ENCODE measurements around the gene KISS1R. TPM values are rescaled to one million over a fixed set of nuclear protein-coding genes. Genes with fewer than 3 reads are reported as not detected.

KISS1R gene
- total and polyA plus RNA-seq, 4 donors = not detected

DNA sequence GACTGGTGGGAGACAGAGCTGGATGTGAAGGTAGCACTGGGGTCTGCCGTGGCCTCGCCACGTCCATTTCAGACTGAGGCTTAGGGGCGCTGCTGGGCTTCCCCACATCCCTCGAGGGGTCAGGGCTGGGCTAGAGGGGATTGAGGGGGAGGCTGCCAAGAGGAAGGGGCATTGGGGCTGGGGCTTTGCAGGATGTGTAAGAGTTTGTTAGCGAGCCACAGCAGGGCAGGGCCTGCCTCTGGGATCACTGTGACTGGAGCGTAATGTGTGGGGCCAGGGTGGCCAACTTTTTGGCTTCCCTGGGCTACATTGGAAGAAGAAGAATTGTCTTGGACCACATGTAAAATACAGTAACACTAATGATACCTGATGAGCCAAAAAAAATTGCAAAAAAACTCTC lies 22.8 kb downstream of the KISS1R start (continued):
- TF ChIP-seq HNF4G (IDR thresholded peaks at IDR 0.05) (no peak), GABPA (IDR thresholded peaks at IDR 0.05 in 1 of 2, conservative IDR thresholded peaks at IDR 0.05 in 1 of 2) (no peak), ATF3 (IDR thresholded peaks at IDR 0.05) (no peak), EGR1 (IDR thresholded peaks at IDR 0.05; ENCODE audit: low read depth in 2 of 2) (no peak), JUND (IDR thresholded peaks at IDR 0.05) (no peak), HNF4A (conservative IDR thresholded peaks at IDR 0.05) (no peak), TAF1 (conservative IDR thresholded peaks at IDR 0.05) (no peak), FOXA1 (IDR thresholded peaks at IDR 0.05) (no peak)
- TF ChIP-seq, protein P1, sequence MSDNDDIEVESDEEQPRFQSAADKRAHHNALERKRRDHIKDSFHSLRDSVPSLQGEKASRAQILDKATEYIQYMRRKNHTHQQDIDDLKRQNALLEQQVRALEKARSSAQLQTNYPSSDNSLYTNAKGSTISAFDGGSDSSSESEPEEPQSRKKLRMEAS (IDR thresholded peaks at IDR 0.05) = no peak

DNA sequence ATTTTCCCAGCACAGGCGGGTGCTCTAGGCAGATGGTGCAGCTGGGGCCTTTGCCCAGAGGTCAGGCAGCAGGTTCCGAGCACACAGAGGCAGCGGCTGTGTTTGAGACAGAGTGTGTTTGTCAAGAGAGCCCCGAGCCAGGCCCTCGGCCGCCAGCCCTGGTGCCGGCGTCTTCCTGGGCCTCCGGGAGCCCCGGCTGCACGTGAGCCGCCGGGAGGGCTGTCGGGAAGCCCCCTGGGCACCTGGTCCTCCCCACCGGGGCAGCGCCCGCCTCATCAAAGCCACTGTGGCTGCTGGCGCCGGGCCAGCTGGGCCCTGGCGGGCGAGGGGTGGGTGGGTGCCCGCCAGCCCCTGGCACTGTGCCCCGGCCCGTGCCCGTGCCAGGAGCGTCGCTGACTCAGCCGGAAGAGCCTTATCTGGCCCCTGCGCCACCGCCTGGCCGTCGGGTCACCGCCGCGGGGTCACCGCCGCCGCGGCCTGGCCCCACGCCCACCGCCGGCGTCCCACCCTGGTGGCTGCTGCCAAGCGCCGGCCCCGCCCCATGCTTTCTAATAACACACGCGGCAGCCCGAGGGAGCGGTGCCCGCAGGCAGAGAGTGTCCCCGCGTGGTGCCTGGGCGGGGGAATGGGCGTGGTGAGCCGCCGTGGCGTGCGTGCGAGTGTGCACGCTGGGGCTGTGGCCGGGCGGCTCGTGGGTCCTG lies 23.6 kb downstream of the KISS1R start:
- peak overlapping the region in 1 of 3 donors; percentile 37 for H3K4me3 ChIP-seq (ENCODE audit: low read depth in 1 of 3, low read length in 3 of 3)
- no peaks in the 10 kb centered on the region for H3K9me3 ChIP-seq (ENCODE audit: control insufficient read depth in 4 of 4, low read length in 3 of 4)
- no peak for DNase-seq (ENCODE audit: low spot score)
- no peak for TF ChIP-seq RAD21 (IDR thresholded peaks at IDR 0.05)
- no peak for TF ChIP-seq ATF3 (IDR thresholded peaks at IDR 0.05)
- TF ChIP-seq NR2F2 (IDR thresholded peaks at IDR 0.05) = no peak
- peak; percentile 60 for TF ChIP-seq SP1 (IDR thresholded peaks at IDR 0.05)
- TF ChIP-seq HNF4G (IDR thresholded peaks at IDR 0.05) = no peak
- no peak for TF ChIP-seq CTCF (IDR thresholded peaks at IDR 0.05; ENCODE audit: low read depth, low read length, missing input control)
- peak; percentile 62 to 66 for TF ChIP-seq HNF4A (conservative IDR thresholded peaks at IDR 0.05)
- TF ChIP-seq, protein P1 (IDR thresholded peaks at IDR 0.05) = no peak
- TF ChIP-seq RXRA (IDR thresholded peaks at IDR 0.05) = peak; percentile 67 to 69
- TF ChIP-seq EGR1 (IDR thresholded peaks at IDR 0.05; ENCODE audit: low read depth in 2 of 2) = peak in 1 of 2 donors; percentile 36
- no peak for TF ChIP-seq JUND (IDR thresholded peaks at IDR 0.05)
- TF ChIP-seq FOXA1 (IDR thresholded peaks at IDR 0.05) = no peak
- TF ChIP-seq GABPA (IDR thresholded peaks at IDR 0.05 in 1 of 2, conservative IDR thresholded peaks at IDR 0.05 in 1 of 2) = no peak
- H3K27me3 ChIP-seq (ENCODE audit: control insufficient read depth in 4 of 4, insufficient read depth in 4 of 4, low read length in 3 of 4) = no peaks in the 10 kb centered on the region
- peaks cover 18 to 33% (median 24%) of the 10 kb centered on the region in 4 donors for H3K4me1 ChIP-seq (ENCODE audit: control insufficient read depth in 4 of 4, insufficient read depth in 4 of 4, low read length in 3 of 4)
- peak overlapping the region; percentile 77 to 89 for H3K27ac ChIP-seq (ENCODE audit: low read depth in 1 of 2, low read length in 2 of 2)
- H3K36me3 ChIP-seq (ENCODE audit: control insufficient read depth in 4 of 4, insufficient read depth in 3 of 4, low read depth in 1 of 4, low read length in 3 of 4) = no peaks in the 10 kb centered on the region
- WGBS = 11% methylated on average over 64 of the region's 64 CpGs
- H3K9ac ChIP-seq (ENCODE audit: low read depth in 1 of 2, low read length in 2 of 2) = peak overlapping the region in 1 of 2 donors; percentile 25

- WGBS = 69% methylated on average over 45 of the region's 45 CpGs
- Histone ChIP-seq H3K36me3 (ENCODE audit: control insufficient read depth in 4 of 4, insufficient read depth in 3 of 4, low read depth in 1 of 4, low read length in 3 of 4) (no peaks in the 10 kb centered on the region), H3K27ac (ENCODE audit: low read depth in 1 of 2, low read length in 2 of 2) (peak overlapping the region; percentile 77 to 89), H3K4me3 (ENCODE audit: low read depth in 1 of 3, low read length in 3 of 3) (peak overlapping the region in 1 of 3 donors; percentile 37), H3K27me3 (ENCODE audit: control insufficient read depth in 4 of 4, insufficient read depth in 4 of 4, low read length in 3 of 4) (no peaks in the 10 kb centered on the region), H3K9ac (ENCODE audit: low read depth in 1 of 2, low read length in 2 of 2) (peak overlapping the region in 1 of 2 donors; percentile 25), H3K4me1 (ENCODE audit: control insufficient read depth in 4 of 4, insufficient read depth in 4 of 4, low read length in 3 of 4) (peaks cover 18 to 33% (median 24%) of the 10 kb centered on the region in 4 donors), H3K9me3 (ENCODE audit: control insufficient read depth in 4 of 4, low read length in 3 of 4) (no peaks in the 10 kb centered on the region)
- DNase-seq (ENCODE audit: low spot score) = no peak
- TF ChIP-seq NR2F2 (IDR thresholded peaks at IDR 0.05) (no peak), HNF4A (conservative IDR thresholded peaks at IDR 0.05) (no peak), SP1 (IDR thresholded peaks at IDR 0.05) (no peak), REST (IDR thresholded peaks at IDR 0.05) (no peak), ATF3 (IDR thresholded peaks at IDR 0.05) (no peak), RAD21 (IDR thresholded peaks at IDR 0.05) (no peak), ZBTB33 (IDR thresholded peaks at IDR 0.05) (no peak), FOXA2 (IDR thresholded peaks at IDR 0.05) (no peak), JUND (IDR thresholded peaks at IDR 0.05) (no peak), TAF1 (conservative IDR thresholded peaks at IDR 0.05) (no peak), YY1 (IDR thresholded peaks at IDR 0.05) (no peak)
These were observed 24.4 kb downstream of the KISS1R start for GRCh38 chr19:941292-942132.

All from liver (tissue), 9 donors.